Measurements from ENCODE around the gene LIPC. TPM values are rescaled to one million over a fixed set of nuclear protein-coding genes. Genes with fewer than 3 reads are reported as not detected.

LIPC gene
- total RNA-seq, 1 donor from 2014 or later: 0.32 TPM

DNA sequence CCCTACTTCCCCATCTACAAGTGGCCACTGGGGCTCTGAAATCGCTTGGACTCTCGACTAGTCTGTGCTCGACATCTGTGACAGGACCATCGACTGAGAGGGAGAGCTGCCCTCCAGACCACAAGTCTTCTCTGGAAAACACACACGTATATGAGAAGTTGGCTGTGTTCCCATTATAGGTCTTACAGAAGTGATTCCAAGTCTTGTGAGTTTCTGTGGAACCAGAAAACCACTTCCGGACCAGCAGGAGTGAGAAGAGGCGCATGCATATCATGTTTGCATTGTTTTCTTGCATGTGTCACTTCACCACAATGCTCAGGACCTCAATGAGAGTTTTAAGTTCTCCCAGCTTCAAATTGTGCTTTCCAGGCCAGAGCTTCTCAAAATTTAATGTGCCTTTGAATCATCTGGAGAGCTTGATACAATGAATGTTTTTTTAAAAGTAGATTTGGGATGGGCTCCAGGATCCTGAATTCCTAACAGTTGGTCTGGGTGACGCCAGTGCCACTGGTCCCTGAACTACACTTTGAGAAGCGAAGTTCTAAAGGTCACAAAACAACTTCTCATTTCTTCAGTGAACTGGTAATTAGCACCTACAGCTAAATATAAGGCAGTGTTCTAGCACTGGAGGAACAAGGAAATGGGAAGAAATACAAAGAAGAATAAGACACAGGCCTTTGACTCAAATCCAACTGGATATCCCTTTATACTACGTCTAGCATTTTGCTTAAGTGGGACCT is 15.7 kb downstream of the LIPC start:
- ATAC-seq: no peak
- intact Hi-C loops (cut with micrococcal nuclease): loop anchor here (10.0 kb wide), 1 partner anchor 173 kb away; no protein-coding TSS in a partner anchor

GRCh38 chr15:58448331-58448730 is 16.5 kb downstream of the LIPC start:
- ATAC-seq (no peak), DNase-seq (no peak)
- intact Hi-C loops (cut with micrococcal nuclease): loop anchor here (10.0 kb wide), 1 partner anchor 174 kb away; no protein-coding TSS in a partner anchor

More for the DNA sequence above, 15.7 kb downstream of the LIPC start:
- DNase-seq: no peak

DNA sequence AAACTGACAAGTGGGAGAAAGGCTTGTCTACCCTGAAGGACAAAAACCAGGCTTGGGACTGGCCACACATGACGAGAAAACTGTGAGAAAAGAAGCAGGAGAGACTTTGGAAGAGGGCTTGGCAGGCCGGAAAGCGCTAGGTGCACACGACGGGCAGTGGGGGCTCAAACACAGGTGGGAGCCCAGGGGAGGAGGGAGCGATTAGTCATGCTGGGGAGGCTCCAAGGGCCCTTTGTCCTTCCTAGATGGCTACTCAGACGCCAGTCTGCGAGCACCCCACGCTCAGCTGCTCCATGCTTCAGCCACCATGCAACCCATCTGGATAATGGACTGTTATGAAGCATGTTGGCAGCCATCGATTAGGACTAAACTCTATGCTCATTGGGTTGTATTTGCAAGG is 17.1 kb downstream of the LIPC start:
- intact Hi-C loops (cut with micrococcal nuclease): loop anchor here (10.0 kb wide), 1 partner anchor 174 kb away; no protein-coding TSS in a partner anchor
- ATAC-seq: no peak
- no peak for DNase-seq

DNA sequence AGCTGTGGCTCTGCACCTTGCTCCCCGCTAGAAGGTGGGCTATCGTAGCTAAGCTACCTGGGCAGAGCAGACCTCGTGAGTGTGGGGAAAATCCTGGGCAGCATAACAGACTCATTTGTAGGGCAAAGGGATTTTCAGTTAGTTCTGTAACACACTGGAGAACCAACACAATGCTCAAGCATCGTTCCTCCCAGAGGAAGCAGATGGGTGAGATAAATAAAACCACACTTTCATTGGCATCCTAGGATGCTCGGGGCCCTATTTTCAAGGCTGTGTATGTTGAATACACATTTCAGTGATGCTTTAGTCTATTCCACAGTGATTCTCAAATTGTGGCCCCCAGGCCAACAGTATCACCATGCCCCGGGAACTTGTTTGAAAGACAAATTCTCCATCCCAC is 20.0 kb downstream of the LIPC start:
- intact Hi-C loops (cut with micrococcal nuclease): no loop called here
- DNase-seq: no peak
- ATAC-seq: no peak

DNA sequence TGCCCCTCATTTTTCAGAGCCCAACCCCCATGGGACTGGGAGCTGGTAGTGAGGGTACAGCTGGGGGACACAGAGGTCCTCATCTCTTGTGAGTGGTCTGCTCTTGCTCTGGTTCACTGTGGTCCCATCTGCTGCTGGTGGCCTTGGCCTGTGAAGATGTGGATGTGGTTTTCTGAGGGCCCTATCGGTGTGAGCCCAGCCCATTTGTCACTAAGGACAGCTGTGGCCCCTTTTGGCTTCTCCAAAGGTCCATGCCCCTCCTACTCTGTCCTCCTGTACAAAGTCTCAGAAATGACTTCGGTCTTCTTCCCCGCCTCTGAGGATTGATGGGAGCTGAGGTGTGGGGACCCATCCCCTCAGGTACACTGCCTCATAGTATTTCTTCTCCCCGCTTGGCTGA is 21.0 kb downstream of the LIPC start:
- ATAC-seq: no peak
- intact Hi-C loops (cut with micrococcal nuclease): no loop called here
- DNase-seq: no peak

GRCh38 chr15:58453931-58454793 is 22.4 kb downstream of the LIPC start:
- intact Hi-C loops (cut with micrococcal nuclease): no loop called here
- ATAC-seq (no peak), DNase-seq (no peak)

- no peak for DNase-seq
- intact Hi-C loops (cut with micrococcal nuclease): no loop called here
- ATAC-seq: no peak
Measured at GRCh38 chr15:58454950-58455401, 23.2 kb downstream of the LIPC start.

GRCh38 chr15:58457466-58457965 is 25.7 kb downstream of the LIPC start:
- no peak for DNase-seq
- no peak for ATAC-seq
- intact Hi-C loops (cut with micrococcal nuclease): no loop called here

- intact Hi-C loops (cut with micrococcal nuclease): no loop called here
- DNase-seq: no peak
- peak; percentile 62 for ATAC-seq
Measured at GRCh38 chr15:58458076-58458475, 26.3 kb downstream of the LIPC start.

DNA sequence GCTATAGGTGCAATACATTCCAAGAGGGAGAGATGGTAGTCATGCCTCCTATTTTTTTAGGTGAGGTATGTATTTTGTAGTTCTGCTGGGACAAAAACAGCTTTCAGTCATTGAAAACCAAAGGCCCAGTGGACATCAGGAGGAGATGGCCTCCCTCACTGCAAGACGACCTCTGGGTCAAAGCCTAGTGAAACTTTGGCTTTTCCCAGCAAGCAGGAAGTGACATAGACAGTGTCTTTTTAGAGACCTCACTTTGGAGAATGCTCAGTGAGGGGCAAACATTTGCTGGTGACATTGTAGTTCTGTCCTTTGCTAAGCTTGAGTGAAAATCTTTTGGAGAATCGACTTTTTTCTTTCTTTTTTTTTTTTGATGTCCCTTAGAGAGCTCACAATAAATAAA is 27.3 kb downstream of the LIPC start:
- peak; percentile 47 for ATAC-seq
- intact Hi-C loops (cut with micrococcal nuclease): no loop called here

GRCh38 chr15:58459560-58459959 is 27.8 kb downstream of the LIPC start:
- ATAC-seq (peak; percentile 85), DNase-seq (peak; percentile 61)
- intact Hi-C loops (cut with micrococcal nuclease): no loop called here

More for the DNA sequence above, 27.3 kb downstream of the LIPC start:
- DNase-seq: no peak

- intact Hi-C loops (cut with micrococcal nuclease): no loop called here
- ATAC-seq (no peak), DNase-seq (no peak)
Measured at GRCh38 chr15:58460116-58460790, 28.5 kb downstream of the LIPC start.

DNA sequence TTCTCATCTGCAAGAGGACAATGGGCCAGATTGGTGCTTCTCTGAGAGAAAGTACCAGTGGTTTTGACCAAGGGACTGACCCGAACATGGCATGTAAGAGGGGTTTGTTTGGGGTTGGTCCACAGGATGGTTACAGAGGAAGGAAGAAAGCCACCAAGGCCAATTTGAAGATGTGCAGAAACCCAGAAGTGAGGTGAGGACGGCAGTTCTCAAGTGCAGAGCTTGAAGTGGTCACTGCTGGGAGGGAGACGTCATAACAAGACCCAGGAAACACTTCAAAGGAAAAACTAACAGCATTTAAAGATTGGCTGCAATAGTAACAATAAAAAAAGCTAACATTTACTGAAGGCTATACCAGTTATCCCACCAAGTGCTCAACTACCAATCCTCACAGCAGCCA is 29.1 kb downstream of the LIPC start:
- DNase-seq (no peak), ATAC-seq (no peak)
- intact Hi-C loops (cut with micrococcal nuclease): no loop called here

- intact Hi-C loops (cut with micrococcal nuclease): no loop called here
- DNase-seq: no peak
- ATAC-seq: no peak
Measured at GRCh38 chr15:58462547-58462946, 30.8 kb downstream of the LIPC start.

DNA sequence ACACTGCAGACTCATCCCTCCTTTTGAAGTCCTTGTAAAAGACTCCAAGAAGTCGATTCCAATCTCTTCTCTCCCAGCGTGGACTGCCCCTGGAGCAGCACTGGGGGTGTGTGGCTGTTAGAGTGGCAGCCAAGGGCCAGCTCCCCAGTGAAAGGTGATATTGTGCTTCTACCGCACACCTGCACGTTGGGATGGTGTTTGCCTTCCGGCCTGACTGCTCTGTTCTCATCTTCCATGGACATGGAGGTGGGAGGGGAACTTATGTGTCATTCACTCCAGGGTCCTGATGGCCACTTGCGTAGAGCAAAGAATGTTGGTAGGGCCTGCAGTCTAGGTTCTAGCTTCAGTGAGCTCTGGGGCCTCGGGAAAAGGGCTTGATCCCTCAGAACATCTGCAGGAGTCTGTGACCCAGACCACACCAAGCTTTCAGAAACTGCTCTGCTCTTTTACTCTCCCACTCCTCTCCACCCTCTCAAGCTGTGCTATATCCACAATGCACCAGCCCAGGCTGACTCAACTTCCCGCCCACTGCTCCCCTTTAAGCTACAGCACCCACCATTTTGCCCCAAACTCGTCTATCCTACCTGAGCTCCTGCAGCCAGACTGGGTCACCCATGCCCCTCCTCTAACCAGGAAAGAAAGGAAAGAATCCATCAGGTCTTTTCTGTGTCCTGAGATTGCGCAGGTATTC is 31.3 kb downstream of the LIPC start:
- DNase-seq (no peak), ATAC-seq (no peak)
- intact Hi-C loops (cut with micrococcal nuclease): no loop called here

GRCh38 chr15:58463815-58464650 is 32.2 kb downstream of the LIPC start:
- intact Hi-C loops (cut with micrococcal nuclease): no loop called here
- ATAC-seq: no peak
- DNase-seq: no peak

DNA sequence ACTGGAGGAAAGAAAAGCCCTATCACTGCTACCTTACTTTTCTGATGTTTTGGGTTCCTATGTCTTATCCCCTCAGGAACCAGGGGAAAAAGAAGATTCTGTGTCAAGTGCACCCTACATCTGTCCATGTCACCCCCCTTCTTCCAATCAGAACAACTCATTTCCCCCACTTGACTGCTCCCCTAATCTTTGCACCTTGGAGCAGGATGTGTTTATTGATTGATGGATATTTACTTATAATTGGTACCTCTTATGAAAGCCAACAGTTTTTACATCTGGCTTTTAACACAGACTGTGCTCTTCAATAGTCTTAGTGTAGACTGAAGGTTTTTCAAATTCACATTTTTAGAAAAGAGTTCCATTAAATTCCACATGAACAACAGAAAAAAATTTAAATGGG is 33.3 kb downstream of the LIPC start:
- intact Hi-C loops (cut with micrococcal nuclease): no loop called here
- no peak for ATAC-seq
- no peak for DNase-seq

DNA sequence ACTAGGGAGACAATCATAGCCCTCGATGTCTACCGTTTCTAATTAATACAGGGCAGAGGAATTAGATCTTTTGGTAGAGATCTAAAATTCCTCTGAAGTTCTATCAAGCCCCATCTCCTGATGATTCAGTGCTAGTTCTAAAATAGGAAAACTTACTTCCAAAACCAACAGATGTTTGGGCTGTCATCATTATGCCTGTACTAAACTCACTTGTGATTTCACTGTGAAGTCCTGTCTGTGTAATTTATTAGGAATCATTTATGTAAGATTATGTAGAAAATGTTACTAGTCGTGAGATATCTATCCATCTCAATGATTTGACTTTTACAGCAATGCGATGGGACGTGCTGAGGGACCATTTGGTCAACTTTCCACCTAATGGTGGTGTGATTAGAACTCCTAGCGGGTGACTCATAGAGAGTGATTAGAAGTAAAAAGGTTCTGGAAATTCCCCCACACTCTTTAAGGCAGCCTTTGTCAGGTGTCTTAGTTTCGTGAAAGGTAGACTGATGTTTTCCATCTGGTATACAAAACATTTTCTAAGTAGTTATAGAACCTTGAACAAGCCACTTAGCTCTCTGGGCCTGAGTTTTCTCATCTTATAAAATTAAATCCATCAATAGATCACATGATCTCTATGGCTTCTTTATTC is 34.2 kb downstream of the LIPC start:
- intact Hi-C loops (cut with micrococcal nuclease): no loop called here
- DNase-seq: no peak
- no peak for ATAC-seq

Data from left ventricle myocardium superior (tissue), 1 donor.